ENCODE data around the gene IQSEC3. TPM values are rescaled to one million over a fixed set of nuclear protein-coding genes. Genes with fewer than 3 reads are reported as not detected.

The IQSEC3 gene
- total and polyA plus RNA-seq, 10 of the 15 experiments (the other 5 are each of a cell fraction or from before 2014, with no cell fraction given): not detected

DNA sequence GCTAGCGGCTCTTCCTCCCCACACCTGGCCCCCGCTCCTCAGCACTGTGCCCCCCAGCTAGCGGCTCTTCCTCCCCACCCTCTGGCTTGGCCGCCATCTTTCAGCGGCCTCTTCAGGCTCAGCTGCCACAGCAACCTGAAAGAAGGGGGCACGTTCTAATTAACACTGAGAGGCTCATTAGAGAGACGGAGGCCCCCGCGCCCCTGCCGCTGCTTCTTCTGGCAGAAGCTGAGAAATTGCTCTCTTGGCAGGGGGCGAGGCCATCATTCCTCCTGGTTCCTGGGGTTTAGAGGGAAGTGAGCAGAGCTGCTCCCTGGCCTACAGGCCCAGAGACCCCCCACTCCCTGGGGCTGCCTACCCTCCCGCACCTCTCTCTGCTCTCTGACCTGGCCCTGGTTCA lies 64.4 kb downstream of the IQSEC3 start (continued):
- no peak for TF ChIP-seq ZNF274 (IDR thresholded peaks at IDR 0.05; ENCODE audit: insufficient read depth, insufficient read length)

DNA sequence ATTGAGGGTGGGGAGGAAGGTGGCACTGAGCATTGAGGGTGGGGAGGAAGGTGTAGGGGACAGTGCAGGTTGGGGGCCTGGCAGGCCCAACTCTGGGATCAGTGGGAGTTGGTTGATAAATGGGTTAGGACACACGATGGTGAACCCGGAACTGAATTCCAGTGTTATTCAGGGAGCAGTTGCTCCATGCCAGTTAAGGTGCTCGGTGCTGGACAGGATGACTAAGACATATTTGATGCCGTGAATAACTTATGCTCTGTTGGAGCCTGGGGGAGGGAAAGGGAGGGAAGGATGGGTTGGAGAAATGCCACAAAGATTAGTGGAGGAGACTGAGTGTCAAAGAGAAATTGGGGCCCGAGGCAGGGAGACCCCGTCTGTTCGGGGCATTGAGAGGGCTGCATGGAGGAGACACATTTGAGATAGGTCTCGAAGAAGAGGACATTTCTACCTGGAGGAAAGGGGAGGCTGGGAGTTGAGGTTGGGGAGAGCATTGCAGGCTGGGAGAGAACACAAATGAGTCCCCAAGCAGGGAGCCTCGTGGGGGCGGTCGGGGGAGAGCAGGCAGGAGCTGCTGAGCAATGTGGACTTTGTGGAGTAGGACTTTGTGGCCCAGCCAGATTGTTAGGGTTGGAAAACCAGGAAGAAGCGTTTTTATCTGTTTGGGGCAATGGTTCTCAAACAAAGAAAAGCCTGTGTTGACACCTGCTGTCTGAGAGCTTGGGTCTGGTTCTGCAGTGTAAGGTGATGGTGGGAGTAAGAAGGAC lies 65.3 kb downstream of the IQSEC3 start:
- ChIA-PET POLR2A (no interaction called here), CTCF (no interaction called here), SMC1A (ENCODE audit: uncharacterized antibody, unreplicated experiment) (no interaction called here), RAD21 (ENCODE audit: unreplicated experiment) (no interaction called here)
- Histone ChIP-seq H3K9ac (ENCODE audit: control insufficient read depth, insufficient read depth, low read length) (no peak overlapping the region), H3K79me2 (ENCODE audit: control insufficient read depth, insufficient read depth, low read length) (no peaks in the 10 kb centered on the region), H2AFZ (ENCODE audit: control insufficient read depth, low read depth, low read length) (no peak overlapping the region), H3K4me3 (no peak overlapping the region), H3K27me3 (replicated peaks in 1 of 2; ENCODE audit: control insufficient read depth in 2 of 2, insufficient read depth in 2 of 2, low read length in 1 of 2) (peaks cover 0 to 6% of the 10 kb centered on the region in 2 experiments), H3K9me3 (replicated peaks; ENCODE audit: control insufficient read depth, insufficient read depth, low read length) (no peaks in the 10 kb centered on the region), H3K4me1 (ENCODE audit: control insufficient read depth, insufficient read depth, low read length) (no peaks in the 10 kb centered on the region), H3K4me2 (ENCODE audit: control insufficient read depth, insufficient read depth) (no peak overlapping the region), H3K27ac (ENCODE audit: control insufficient read depth, insufficient read depth) (no peak overlapping the region), H3K36me3 (ENCODE audit: control insufficient read depth in 2 of 2, insufficient read depth in 2 of 2, low read length in 1 of 2) (no peaks in the 10 kb centered on the region), H4K20me1 (ENCODE audit: control insufficient read depth, insufficient read depth) (no peaks in the 10 kb centered on the region)
- no peak for DNase-seq (ENCODE audit: low read depth, low spot score)
- in situ Hi-C loops (cut with MboI): no loop called here
- WGBS (ENCODE audit: insufficient coverage, insufficient replicate concordance, low lambda C conversion rate, missing lambda C conversion rate): 15% methylated on average over 12 of the region's 12 CpGs
- no peak for ATAC-seq
- intact Hi-C loops (cut with micrococcal nuclease; ENCODE audit: unreplicated experiment): no loop called here
- no TSS peak for BruUV-seq (replicated peaks)
- no peak for FAIRE-seq
- TF ChIP-seq RUNX3 (IDR thresholded peaks at IDR 0.05; ENCODE audit: low read length): no peak
- TF ChIP-seq, protein P1, sequence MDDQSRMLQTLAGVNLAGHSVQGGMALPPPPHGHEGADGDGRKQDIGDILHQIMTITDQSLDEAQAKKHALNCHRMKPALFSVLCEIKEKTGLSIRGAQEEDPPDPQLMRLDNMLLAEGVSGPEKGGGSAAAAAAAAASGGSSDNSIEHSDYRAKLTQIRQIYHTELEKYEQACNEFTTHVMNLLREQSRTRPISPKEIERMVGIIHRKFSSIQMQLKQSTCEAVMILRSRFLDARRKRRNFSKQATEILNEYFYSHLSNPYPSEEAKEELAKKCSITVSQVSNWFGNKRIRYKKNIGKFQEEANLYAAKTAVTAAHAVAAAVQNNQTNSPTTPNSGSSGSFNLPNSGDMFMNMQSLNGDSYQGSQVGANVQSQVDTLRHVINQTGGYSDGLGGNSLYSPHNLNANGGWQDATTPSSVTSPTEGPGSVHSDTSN (IDR thresholded peaks at IDR 0.05; ENCODE audit: insufficient replicate concordance, low read depth, low read length): no peak
- TF ChIP-seq MEF2B (IDR thresholded peaks at IDR 0.05; ENCODE audit: partially characterized antibody, poor library complexity, severe bottlenecking): no peak
- TF ChIP-seq TCF3 (IDR thresholded peaks at IDR 0.05; ENCODE audit: borderline replicate concordance, insufficient read depth, low read depth, low read length): no peak
- TF ChIP-seq TARDBP (IDR thresholded peaks at IDR 0.05; ENCODE audit: borderline replicate concordance): no peak
- no peak for TF ChIP-seq RELA (IDR thresholded peaks at IDR 0.05; ENCODE audit: borderline replicate concordance, partially characterized antibody)
- no peak for TF ChIP-seq CEBPB (IDR thresholded peaks at IDR 0.05; ENCODE audit: borderline replicate concordance in 1 of 2, low read depth in 2 of 2, low read length in 2 of 2)
- TF ChIP-seq SREBF1 (IDR thresholded peaks at IDR 0.05; ENCODE audit: low read length): no peak
- no peak for TF ChIP-seq FOXM1 (IDR thresholded peaks at IDR 0.05; ENCODE audit: low read depth, low read length)
- TF ChIP-seq POLR2AphosphoS5 (IDR thresholded peaks at IDR 0.05; ENCODE audit: low read length): no peak
- TF ChIP-seq, protein P2, sequence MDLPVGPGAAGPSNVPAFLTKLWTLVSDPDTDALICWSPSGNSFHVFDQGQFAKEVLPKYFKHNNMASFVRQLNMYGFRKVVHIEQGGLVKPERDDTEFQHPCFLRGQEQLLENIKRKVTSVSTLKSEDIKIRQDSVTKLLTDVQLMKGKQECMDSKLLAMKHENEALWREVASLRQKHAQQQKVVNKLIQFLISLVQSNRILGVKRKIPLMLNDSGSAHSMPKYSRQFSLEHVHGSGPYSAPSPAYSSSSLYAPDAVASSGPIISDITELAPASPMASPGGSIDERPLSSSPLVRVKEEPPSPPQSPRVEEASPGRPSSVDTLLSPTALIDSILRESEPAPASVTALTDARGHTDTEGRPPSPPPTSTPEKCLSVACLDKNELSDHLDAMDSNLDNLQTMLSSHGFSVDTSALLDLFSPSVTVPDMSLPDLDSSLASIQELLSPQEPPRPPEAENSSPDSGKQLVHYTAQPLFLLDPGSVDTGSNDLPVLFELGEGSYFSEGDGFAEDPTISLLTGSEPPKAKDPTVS (IDR thresholded peaks at IDR 0.05; ENCODE audit: low read depth, low read length): no peak
- TF ChIP-seq ZNF207 (IDR thresholded peaks at IDR 0.05; ENCODE audit: borderline replicate concordance): no peak
- TF ChIP-seq KAT2A (conservative IDR thresholded peaks at IDR 0.05; ENCODE audit: control insufficient read depth, low read depth, low read length): no peak
- no peak for TF ChIP-seq FOS (IDR thresholded peaks at IDR 0.05; ENCODE audit: borderline replicate concordance, extremely low read depth, insufficient read length)
- TF ChIP-seq NKRF (conservative IDR thresholded peaks at IDR 0.05): no peak
- TF ChIP-seq SMARCA5 (IDR thresholded peaks at IDR 0.05): no peak
